Measurements from ENCODE around the gene PCSK2.

GRCh38 chr20:17500271-17500670 lies 273.4 kb downstream of the PCSK2 start:
- TF ChIP-seq, protein P1, sequence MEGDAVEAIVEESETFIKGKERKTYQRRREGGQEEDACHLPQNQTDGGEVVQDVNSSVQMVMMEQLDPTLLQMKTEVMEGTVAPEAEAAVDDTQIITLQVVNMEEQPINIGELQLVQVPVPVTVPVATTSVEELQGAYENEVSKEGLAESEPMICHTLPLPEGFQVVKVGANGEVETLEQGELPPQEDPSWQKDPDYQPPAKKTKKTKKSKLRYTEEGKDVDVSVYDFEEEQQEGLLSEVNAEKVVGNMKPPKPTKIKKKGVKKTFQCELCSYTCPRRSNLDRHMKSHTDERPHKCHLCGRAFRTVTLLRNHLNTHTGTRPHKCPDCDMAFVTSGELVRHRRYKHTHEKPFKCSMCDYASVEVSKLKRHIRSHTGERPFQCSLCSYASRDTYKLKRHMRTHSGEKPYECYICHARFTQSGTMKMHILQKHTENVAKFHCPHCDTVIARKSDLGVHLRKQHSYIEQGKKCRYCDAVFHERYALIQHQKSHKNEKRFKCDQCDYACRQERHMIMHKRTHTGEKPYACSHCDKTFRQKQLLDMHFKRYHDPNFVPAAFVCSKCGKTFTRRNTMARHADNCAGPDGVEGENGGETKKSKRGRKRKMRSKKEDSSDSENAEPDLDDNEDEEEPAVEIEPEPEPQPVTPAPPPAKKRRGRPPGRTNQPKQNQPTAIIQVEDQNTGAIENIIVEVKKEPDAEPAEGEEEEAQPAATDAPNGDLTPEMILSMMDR (IDR thresholded peaks at IDR 0.05 in 4 of 5, conservative IDR thresholded peaks at IDR 0.05 in 1 of 5), result no peak
- no peak for TF ChIP-seq POLR2A (IDR thresholded peaks at IDR 0.05)
